Tibial nerve (tissue), 3 donors: ENCODE data around the gene SCEL.

ENCODE experiments used
- CTCF ChIP-seq, 5 experiments: fragments of 200-600 bp in 3 of 5; fragments of 450-650 bp in 2 of 5; sonication (generic) in 3 of 5; IDR thresholded peaks; one replicate each; pipeline ENCODE4 v1.5.1; 2016 to 2019; ENCODE audit warnings: antibody characterized with exemption in 5 of 5, mild to moderate bottlenecking in 3 of 5, moderate library complexity in 2 of 5
- POLR2A ChIP-seq, 2 donors: fragments of 450-650 bp; IDR thresholded peaks; one replicate each; pipeline ENCODE4 v1.6.1; 2017; ENCODE audit warnings: antibody characterized with exemption in 2 of 2, mild to moderate bottlenecking in 2 of 2, moderate library complexity in 2 of 2

DNA sequence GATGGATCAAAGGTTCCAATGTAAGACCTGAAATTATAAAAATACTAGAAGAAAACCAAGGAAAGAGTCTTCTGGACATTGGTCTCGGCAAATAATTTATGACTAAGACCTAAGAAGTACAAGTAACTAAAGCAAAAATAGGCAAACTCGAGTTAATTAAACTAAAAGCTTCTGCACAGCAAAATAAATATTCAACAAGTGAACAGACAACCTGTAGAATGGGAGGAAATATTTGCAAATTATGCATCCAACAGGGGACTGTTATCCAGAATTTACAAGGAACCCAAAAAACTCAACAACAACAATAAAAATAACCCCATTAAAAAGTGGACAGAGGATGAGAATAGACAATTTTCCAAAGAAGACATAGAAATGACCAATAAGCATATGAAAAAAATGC lies 152.3 kb downstream of the SCEL start:
- TF ChIP-seq CTCF (IDR thresholded peaks at IDR 0.05), result no peak
- TF ChIP-seq POLR2A (IDR thresholded peaks at IDR 0.05), result no peak
